Activated CD8-positive, alpha-beta T cell treated with anti-CD3 and anti-CD28 coated beads for 36 hours (primary cell): ENCODE measurements around the gene PDE9A. TPM values are rescaled to one million over a fixed set of nuclear protein-coding genes. Genes with fewer than 3 reads are reported as not detected.

Experiments
- ATAC-seq: fragments of 200-7000 bp; cut with Tn5 transposase; one replicate; pipeline ENCODE4 v1.10.0; 2021; ENCODE audit warnings: mild to moderate bottlenecking, moderate library complexity
- CTCF ChIA-PET: fragments of 350-600 bp; sonication (Branson Sonifier 250); formaldehyde crosslinking; loops from one replicate; lab custom pipeline; 2021; ENCODE audit warnings: antibody characterized with exemption; lab: Charles Lee
- POLR2A ChIA-PET: fragments of 350-600 bp; sonication (Branson Sonifier 250); formaldehyde crosslinking; loops from one replicate; lab custom pipeline; 2021; ENCODE audit warnings: antibody characterized with exemption; lab: Charles Lee
- DNase-seq: peaks from one replicate; pipeline ENCODE4 v3.0.0-alpha.2; 2020
- H3K27ac Mint-ChIP-seq: one replicate; pipeline ENCODE4 v1.8.0; 2021; ENCODE audit warnings: mild to moderate bottlenecking, mixed read lengths
- H3K27me3 Mint-ChIP-seq: one replicate; pipeline ENCODE4 v1.8.0; 2021; ENCODE audit warnings: mixed read lengths
- H3K36me3 Mint-ChIP-seq: one replicate; pipeline ENCODE4 v1.8.0; 2021; ENCODE audit warnings: low read depth, mixed read lengths
- H3K4me1 Mint-ChIP-seq: one replicate; pipeline ENCODE4 v1.8.0; 2021; ENCODE audit warnings: low read depth, mixed read lengths
- H3K4me3 Mint-ChIP-seq: one replicate; pipeline ENCODE4 v1.8.0; 2021; ENCODE audit warnings: mild to moderate bottlenecking, moderate library complexity, mixed read lengths
- H3K9me3 Mint-ChIP-seq: one replicate; pipeline ENCODE4 v1.8.0; 2021; ENCODE audit warnings: mixed read lengths
- intact Hi-C: fragments of 100-400 bp; cut with micrococcal nuclease; formaldehyde crosslinking; loops from one replicate; pipeline ENCODE4 v1.10.0; 2022
- total RNA-seq, 2 experiments: library from RNA; stranded (reverse); gene quantifications; one replicate each; pipeline ENCODE4 v1.2.3, GENCODE V29; 2021
- TF ChIP-seq, protein P1 (sequence below): fragments of 200-600 bp; IDR thresholded peaks from one replicate; pipeline ENCODE4 v1.8.0; 2022; ENCODE audit warnings: antibody characterized with exemption, mild to moderate bottlenecking

PDE9A gene
- total RNA-seq, 2 experiments from 2014 or later = 11.1 to 11.5 TPM

DNA sequence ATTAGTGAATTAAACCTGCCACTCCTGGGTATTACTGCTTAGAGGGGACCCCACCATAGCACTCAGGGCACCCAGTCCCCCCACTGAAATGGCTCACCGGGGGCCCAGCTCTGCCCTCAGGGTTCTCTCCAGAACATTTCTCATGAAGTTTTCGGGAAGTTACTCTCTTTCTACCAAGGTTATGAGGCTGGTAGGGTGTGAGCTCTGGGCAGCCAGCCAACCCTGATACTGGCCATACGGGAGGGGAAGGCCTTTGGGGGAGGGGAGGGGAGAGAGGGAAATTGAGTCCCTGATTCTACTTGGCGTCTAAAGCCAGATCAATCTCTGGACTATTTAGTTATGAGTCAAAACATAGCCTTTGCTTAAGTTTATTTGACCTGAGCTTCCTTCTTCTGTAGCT, 12.9 kb upstream of the PDE9A start:
- H3K9me3 Mint-ChIP-seq = no peaks in the 10 kb centered on the region
- intact Hi-C loops = no loop called here
- TF ChIP-seq, protein P1, sequence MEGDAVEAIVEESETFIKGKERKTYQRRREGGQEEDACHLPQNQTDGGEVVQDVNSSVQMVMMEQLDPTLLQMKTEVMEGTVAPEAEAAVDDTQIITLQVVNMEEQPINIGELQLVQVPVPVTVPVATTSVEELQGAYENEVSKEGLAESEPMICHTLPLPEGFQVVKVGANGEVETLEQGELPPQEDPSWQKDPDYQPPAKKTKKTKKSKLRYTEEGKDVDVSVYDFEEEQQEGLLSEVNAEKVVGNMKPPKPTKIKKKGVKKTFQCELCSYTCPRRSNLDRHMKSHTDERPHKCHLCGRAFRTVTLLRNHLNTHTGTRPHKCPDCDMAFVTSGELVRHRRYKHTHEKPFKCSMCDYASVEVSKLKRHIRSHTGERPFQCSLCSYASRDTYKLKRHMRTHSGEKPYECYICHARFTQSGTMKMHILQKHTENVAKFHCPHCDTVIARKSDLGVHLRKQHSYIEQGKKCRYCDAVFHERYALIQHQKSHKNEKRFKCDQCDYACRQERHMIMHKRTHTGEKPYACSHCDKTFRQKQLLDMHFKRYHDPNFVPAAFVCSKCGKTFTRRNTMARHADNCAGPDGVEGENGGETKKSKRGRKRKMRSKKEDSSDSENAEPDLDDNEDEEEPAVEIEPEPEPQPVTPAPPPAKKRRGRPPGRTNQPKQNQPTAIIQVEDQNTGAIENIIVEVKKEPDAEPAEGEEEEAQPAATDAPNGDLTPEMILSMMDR = no peak
- POLR2A ChIA-PET = no interaction called here
- no peak for ATAC-seq
- no peaks in the 10 kb centered on the region for H3K36me3 Mint-ChIP-seq
- no peaks in the 10 kb centered on the region for H3K4me1 Mint-ChIP-seq
- no peak for DNase-seq
- no peak overlapping the region for H3K4me3 Mint-ChIP-seq
- CTCF ChIA-PET = interaction anchor here (1.3 to 1.5 kb wide), 2 partner anchors 13 to 47 kb away, joined by 3 read pairs; partner anchors contain the start of gene PDE9A
- peaks cover 2% of the 10 kb centered on the region for H3K27me3 Mint-ChIP-seq
- no peak overlapping the region for H3K27ac Mint-ChIP-seq

DNA sequence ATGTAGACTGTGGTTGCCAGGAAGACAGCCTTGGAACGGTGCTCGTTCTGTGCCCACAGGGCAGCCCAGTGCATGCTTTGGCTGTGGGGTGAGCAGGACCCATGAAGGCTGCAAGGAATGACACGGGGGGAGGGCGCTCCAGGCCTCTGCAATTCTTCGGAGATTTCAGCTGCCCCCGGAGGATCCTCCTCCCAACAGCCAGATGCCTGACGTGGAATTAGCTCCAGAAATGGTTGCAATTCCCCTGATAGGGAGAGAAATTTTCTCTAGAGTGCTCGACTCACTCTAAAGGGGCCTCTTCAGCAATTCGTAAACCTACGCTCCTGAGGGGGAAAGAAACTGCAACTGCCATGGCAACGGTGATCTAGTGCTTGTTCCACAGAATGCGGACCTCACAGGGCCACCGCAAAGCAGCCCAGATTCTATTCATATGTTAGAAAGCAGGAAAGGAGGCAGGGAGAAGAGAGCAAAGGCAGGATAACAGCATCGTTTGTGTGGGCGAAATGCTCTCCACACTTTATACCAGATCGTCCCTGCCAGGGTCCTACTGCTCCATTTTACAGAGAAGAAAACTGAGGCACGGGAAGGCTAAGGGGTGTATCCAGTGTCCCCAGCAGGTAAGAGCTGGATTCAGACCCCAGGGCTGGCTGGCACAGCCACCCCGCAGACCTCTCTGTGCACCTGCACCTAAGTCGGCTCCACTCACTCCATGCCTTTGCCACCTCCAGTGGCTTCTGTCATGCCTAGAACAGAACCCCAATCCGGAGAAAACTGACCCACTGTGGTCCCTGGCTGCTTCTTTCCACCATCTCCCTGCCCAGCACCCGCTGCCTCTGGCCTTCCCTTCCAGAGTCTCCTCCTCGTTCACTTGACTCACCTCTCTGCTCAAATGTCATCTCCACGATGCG, 11.9 kb upstream of the PDE9A start:
- Mint-ChIP-seq H3K9me3 (no peaks in the 10 kb centered on the region), H3K36me3 (no peaks in the 10 kb centered on the region), H3K27ac (no peak overlapping the region), H3K4me1 (no peaks in the 10 kb centered on the region), H3K27me3 (peaks cover 2% of the 10 kb centered on the region), H3K4me3 (no peak overlapping the region)
- TF ChIP-seq, protein P1 = no peak
- no peak for DNase-seq
- ChIA-PET CTCF (interaction anchor here (1.3 to 1.5 kb wide), 2 partner anchors 12 to 48 kb away, joined by 3 read pairs; partner anchors contain the start of gene PDE9A), POLR2A (interaction anchor here (1.0 kb wide), 1 partner anchor 46 kb away, joined by 3 read pairs; no protein-coding TSS in a partner anchor)
- no peak for ATAC-seq
- intact Hi-C loops = no loop called here

DNA sequence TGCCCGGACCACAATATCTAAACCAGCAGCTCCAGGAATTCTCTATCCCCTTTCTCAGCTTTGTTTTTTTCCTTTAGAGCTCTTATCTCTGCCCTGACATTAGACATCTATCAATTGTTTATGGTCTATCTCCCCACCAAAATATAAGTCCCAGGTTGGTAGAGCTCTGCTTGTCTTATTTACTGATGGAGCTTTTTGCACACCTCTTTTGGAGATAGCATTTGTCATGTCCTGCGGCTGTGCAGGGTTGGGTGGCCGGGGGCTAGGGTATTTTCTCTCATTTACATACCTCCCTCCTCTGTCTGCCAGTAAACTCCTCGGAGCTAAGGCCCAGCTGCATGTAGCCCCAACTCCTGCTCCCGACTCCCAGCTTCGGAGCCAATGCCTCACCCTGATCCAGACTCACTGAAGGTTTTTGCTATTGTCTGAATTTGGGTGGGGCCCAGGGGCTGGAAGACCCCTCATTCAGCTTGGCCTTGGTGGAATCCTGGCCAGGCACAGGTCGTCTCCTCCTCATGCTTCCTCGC, 11.1 kb upstream of the PDE9A start:
- POLR2A ChIA-PET = interaction anchor here (1.2 kb wide), 1 partner anchor 189 kb away, joined by 3 read pairs; no protein-coding TSS in a partner anchor
- TF ChIP-seq, protein P1 = no peak

DNA sequence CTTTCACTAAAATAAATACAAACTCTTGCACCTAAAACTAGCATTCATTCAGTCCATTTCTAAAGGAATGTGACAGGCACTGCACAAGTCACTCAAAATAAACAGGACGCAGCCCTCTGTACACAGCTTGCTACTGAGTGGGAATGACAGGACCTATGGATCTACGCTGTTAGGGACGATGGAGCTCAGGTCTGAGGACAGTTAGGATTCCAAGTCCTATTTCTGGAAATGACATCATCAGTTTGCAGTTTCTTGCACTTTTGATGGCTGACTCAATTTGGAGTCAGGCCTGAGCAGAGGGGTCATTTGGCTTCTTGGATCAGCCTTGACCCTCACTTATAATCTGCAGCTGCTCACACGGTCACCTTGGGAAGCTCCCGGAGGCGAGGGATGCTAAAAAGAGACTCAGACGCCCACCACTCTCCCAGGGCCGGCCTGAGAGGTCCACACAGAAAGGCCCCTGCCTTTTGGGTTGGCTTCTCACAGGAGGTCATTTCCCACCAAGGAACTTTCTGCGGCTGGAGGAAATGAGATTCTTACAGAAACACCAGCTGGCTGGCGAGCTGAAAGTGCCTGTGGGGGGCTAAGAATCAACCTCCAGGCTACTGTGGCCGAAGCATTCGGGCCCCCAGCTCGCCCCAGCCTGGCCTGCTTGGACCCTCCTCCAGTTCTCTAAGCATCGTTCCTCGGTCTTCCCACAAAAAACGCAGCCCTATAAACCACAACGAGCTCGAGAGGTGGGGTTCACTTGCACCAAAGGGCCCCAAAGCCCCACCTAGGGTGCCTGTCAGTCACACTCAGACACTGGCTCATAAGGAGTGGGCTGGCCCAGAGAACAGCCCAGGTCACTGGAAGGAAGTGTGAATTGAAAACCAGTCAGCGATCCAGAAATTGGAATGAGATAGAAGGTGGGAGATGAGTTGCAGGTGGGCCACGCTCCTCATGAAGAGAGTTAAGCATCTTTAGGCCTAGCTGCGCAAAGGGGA, 8.9 kb upstream of the PDE9A start:
- no peak for DNase-seq
- intact Hi-C loops = no loop called here

More for the DNA sequence above, 11.1 kb upstream of the PDE9A start:
- Mint-ChIP-seq H3K36me3 (no peaks in the 10 kb centered on the region), H3K4me3 (no peak overlapping the region), H3K27ac (no peak overlapping the region), H3K27me3 (peaks cover 2% of the 10 kb centered on the region), H3K4me1 (no peaks in the 10 kb centered on the region), H3K9me3 (no peaks in the 10 kb centered on the region)
- intact Hi-C loops = no loop called here
- no peak for DNase-seq
- no peak for ATAC-seq
- CTCF ChIA-PET = no interaction called here

More for the DNA sequence above, 8.9 kb upstream of the PDE9A start:
- no peak overlapping the region for H3K4me3 Mint-ChIP-seq
- no peaks in the 10 kb centered on the region for H3K9me3 Mint-ChIP-seq
- H3K4me1 Mint-ChIP-seq = no peaks in the 10 kb centered on the region
- ChIA-PET POLR2A (interaction anchor here (1.0 kb wide), 1 partner anchor 28 kb away, joined by 3 read pairs; no protein-coding TSS in a partner anchor), CTCF (interaction anchor here (0.8 to 2.3 kb wide), 2 partner anchors 11 to 51 kb away, joined by 3 to 7 read pairs; no protein-coding TSS in a partner anchor)
- TF ChIP-seq, protein P1 = no peak
- H3K27ac Mint-ChIP-seq = no peak overlapping the region
- ATAC-seq = no peak
- H3K36me3 Mint-ChIP-seq = no peaks in the 10 kb centered on the region
- peaks cover 2% of the 10 kb centered on the region for H3K27me3 Mint-ChIP-seq
